Forelimb muscle (tissue), 1 donor: Measurements from ENCODE around the gene PHF21A. TPM values are rescaled to one million over a fixed set of nuclear protein-coding genes. Genes with fewer than 3 reads are reported as not detected.
A peak's percentile ranks its signal among the peaks of the same experiment; 100 is the strongest.
"Not testable (repeated sequence)": the region's sequence is repeated elsewhere in the genome, so short reads cannot be mapped to it uniquely, and the experiment has no call there.

ENCODE experiments used
- DNase-seq: peaks from one replicate; pipeline ENCODE4 v3.0.0-alpha.2; 2013; ENCODE audit warnings: low read depth
- polyA plus RNA-seq: library from polyadenylated mRNA; unstranded; fragments of 120-200 nt; gene quantifications from one replicate; pipeline ENCODE4 v1.2.1, GENCODE V29; 2013; ENCODE audit not compliant: insufficient read length

PHF21A gene
- polyA plus RNA-seq, 1 donor, result 35.7 TPM

DNA sequence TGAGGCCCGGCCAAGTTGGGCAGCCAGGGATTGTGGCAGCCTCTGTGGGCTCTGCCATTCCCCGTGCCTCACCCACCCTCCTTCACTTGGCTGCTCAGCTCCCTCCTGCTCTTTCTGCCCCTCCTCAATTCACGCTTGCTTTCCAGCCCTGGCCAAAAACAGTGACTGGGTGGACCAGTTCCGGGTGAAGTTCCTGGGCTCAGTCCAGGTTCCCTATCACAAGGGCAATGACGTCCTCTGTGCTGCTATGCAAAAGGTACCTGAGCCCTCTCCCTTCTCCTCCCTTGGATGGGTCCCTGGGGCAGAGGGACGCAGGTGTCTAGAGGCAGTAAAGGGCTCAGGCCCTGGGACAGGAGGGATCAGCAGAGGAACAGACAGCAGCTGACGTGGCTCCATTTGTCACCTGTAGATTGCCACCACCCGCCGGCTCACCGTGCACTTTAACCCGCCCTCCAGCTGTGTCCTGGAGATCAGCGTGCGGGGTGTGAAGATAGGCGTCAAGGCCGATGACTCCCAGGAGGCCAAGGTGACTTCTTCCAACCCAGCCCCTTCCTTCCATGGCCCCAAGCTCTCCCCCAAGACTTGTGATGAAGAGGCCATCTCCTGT lies 216.8 kb downstream of the PHF21A start:
- no peak for DNase-seq

DNA sequence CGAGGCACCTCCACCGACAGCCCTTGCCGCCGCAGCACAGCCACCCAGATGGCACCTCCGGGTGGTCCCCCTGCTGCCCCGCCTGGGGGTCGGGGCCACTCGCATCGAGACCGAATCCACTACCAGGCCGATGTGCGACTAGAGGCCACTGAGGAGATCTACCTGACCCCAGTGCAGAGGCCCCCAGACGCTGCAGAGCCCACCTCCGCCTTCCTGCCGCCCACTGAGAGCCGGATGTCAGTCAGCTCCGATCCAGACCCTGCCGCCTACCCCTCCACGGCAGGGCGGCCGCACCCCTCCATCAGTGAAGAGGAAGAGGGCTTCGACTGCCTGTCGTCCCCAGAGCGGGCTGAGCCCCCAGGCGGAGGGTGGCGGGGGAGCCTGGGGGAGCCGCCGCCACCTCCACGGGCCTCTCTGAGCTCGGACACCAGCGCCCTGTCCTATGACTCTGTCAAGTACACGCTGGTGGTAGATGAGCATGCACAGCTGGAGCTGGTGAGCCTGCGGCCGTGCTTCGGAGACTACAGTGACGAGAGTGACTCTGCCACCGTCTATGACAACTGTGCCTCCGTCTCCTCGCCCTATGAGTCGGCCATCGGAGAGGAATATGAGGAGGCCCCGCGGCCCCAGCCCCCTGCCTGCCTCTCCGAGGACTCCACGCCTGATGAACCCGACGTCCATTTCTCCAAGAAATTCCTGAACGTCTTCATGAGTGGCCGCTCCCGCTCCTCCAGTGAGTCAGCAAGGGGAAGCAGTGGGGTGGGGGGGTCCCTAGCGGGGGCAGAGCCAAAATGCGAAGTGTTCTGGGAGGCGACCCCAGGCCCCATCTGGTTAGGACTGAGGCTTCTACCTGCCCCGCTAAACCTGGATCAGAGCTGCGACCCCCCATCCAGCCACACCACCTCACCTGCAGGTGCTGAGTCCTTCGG lies 218.5 kb downstream of the PHF21A start:
- no peak for DNase-seq

DNA sequence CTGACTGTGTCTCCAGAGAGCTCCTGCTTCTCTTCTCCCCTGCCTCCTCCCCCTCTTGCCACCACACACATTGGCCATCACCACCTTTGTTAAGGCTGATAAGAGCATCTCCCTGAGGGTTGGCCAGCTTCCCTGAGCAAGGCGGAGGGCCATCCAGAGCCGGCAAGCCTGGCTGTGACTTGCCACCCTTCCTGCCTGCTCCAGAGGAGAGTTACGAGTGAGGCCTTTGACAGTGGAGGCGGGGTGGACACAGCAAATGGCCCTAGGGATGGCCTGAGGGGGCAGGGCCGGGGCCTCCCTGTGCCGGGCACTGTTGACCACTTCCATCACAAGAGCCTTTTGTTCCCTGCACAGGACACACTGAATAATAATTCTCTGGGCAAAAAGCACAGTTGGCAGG lies 219.6 kb downstream of the PHF21A start:
- DNase-seq, result no peak

DNA sequence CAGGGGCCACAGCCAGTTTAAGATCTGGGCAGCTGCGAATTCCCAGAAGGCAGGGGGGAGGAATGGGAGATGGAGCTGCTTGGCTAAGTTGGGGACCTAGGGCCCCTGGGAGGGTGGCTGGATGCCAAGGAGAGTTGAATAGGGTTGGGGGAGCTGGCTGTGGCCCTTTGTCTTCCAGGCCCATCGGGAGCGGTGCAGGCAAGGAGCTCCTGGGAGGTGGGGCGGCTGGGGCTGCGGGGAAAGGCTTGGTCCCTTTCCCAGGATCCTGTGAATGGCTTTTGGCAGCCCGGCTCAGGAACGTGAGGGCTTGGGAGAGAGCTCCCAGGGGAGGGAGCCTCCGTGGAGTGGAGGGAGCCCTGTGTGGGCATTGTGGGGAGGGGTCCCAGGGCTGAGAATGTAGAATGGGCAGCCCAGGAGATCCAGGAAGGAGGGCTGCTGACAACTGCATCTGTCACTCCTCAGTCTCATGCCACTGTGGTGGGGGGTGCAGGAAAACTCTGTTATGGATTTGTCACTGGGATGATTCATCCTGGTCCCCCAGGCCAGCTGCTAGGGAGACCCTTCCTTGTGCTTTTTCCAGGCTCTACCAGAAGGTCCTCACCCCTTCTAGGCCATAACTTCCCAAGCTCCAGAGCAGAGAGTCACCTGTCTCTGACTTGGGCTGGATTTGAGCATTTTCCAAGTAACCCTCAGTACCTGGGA lies 220.2 kb downstream of the PHF21A start:
- no peak for DNase-seq

DNA sequence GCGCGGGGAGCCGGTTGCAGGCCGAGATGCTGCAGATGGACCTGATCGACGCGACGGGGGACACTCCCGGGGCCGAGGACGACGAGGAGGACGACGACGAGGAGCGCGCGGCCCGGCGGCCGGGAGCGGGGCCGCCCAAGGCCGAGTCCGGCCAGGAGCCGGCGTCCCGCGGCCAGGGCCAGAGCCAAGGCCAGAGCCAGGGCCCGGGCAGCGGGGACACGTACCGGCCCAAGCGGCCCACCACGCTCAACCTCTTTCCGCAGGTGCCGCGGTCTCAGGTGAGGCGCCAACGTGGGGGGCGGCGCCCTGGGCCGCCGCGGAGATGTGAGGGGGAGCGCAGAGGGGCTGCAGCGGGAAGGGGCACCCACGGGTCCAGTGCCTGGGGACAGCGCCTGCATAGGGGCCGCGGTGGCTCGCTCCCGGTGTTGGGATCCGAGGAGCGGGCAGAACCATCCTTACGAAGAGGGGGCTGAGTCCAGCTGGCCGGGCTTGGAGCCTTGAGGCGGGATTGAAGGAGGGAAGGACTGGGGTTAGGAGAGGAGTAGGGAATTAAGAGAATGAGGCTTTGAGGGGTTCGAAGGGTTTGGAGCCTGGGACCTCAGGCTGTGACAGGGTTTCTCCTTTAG lies 221.0 kb downstream of the PHF21A start:
- DNase-seq, result not testable (repeated sequence)

DNA sequence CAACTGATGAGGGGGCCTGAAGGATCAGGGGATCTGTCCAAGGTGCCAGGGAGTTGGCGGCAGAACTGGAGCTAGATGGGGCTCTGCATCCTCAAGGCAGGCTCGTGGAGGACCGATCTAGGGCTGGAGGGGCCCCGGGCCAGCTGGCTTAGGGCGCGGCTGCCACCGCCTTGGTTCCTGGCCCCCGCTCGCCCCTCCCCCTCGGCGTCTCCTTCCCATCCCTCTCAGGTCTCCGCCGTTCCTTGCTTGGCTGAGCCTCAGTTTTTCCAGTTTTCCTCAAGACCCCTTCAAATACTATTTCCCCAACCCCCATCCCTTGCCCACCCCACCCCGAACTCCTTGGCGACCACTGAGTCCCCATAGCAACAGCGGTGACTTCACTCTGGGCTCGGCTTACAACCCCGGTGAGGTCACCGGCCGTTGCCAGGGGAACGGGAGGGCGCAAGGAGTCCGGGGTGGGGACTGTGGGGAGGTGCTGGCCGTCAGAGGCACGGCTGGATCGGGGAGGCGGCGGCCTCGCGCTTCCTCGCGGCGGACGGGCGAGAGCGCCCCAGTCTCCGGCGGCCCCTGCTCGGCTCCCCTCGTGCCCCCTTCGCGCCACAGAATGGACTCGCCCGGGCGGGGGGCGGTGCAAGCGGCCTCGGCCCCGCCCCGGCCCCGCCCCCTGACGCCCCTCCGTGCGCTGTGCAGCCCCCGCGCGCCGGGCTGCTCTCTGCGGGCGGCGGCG lies 221.6 kb downstream of the PHF21A start:
- DNase-seq, result peak; percentile 77

DNA sequence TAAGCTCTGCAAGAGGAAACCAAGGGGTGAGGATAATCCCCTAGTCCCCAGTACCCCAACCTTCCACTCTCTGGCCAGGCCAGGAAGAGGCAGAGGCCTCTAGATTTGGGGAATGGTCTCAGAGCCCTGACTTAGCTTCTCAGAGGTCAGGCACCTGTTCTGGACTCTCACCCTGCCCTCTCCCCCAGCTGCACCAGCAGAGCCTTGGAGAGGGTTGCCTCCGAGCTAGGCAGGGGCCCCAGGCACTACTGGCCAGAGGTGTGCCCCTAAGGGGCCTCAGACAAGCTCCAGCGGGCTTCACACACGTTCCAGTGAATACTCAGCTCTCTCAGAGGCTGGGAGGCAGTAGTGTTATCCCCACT lies 222.2 kb downstream of the PHF21A start:
- no peak for DNase-seq

DNA sequence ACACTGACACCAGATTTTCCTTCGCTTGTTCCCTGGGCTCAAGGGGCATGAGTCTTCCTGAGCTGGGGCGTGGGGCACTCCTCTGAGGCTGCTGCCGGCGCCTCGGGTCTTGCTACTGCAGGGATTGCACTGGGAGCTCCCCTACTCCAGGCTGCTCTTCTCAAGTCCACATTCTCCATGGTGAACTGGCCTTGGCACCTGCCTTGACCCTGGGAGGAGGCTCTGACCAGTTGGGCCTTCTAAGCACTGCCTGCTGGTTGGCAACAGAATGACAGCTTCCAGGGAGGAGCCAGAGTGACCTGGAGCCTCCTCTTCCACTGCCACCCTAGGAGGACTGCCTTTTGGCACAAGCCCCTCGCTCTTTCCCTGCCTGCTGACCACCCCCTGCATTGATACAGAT lies 223.7 kb downstream of the PHF21A start:
- no peak for DNase-seq

DNA sequence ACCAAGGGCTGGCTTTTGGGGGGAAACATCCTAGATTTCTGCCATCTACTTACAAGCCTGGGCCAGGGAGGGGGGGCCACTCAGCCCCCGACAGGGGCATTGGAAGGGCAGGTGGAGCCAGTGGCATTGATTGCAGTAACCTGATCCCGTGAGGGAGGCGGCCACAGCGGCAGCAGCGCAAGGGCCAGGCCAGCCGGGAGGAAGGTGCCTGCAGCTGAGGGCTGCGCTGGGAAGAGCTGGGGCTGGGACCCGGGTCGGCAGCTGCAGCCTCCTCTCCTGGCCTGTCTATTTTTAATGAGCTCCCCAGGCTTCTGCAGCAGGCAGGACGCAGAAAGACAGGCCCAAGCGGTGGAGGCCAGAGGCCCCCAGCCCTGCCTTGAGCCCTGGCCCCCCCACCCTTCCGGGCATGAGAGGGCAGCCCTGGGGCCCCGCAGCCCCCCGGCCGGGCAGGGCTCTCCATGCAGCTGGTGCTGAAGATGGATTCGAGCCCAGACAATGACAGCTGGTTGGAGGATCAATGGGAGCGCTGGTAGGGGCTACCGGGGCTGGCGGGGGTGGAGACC lies 224.8 kb downstream of the PHF21A start:
- DNase-seq, result no peak

DNA sequence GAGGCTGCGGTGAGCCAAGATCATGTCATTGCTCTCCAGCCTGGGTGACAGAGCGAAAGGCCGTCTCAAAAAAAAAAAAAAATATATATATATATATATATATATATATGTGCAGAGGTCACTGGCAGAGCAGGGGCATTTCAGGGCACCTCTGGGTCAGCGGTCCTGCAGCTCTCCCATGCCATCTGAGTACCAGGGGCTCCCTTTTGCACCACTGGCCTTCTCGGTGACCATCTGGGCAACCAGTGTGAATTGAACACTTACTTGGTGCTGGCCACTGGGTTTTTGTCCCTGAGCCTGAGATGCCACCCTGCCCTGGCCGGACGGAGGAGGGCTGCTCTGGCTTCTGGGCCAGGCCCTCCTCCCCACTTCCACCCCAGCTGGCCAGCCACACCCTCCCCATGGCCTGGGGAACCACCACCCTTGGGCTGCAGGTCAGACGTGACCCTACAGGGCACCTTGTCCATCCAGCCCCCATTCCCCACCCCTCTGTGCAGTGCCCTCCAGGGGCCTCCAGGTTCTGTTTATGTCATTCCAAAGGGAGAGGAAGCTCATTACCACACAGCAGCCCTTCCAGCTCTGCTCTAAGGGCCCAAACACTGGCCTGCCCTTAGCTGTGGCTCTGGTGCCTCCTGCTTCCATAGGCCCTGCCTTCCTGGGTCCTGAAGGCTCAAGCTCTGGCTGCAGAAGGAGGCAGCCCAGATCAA lies 225.5 kb downstream of the PHF21A start:
- no peak for DNase-seq

DNA sequence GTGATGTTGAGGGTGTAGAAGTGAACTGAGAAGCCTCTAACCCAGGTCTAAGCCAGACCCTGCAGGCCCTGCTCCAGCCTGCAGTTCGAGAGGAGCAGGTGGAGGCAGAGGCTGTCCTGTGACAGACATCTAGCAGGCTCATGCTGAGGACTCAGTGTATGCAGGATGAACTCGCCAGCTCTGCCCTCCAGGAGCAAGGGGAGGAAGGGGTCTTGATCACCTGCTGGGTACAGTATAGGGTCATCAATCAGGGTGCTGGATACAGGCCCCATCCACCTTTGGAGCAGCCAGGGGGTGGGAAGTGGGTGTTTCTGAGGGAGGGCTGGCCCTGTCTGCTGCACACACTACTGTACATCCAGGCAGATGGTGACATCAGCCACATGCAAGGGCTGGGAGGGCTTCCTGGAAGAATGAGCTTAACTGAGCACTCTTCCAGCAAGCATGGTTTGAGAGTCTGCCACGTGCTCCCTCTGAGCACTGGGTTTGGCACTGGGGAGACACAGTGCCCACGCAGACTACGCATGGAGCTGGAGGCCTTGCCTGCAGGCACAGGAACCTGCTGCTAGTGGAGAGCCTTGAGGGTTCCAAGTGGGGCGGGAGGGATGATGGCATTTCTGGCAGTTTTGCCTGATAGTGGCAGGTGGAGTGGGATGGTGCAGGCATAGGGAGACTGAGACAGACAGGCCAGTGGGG lies 226.6 kb downstream of the PHF21A start:
- no peak for DNase-seq

DNA sequence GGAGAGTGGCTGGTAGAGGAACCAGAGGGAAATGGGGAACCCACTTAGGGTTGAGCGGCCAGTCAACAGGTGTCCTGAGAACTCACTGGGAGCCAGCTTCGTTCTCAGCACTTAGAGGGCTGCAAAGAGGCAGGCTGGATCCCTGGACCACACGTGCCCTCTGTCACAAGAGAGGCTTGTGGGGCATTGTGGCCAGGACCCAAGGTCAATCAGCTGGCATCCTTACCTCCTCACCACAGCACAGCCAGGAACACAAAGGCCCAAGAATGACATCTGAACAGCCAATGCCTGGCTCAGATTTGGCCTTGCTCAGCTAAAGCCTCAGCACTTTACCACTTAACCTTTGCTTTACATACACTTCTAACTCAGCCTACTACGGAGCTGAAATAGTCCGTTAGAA lies 228.4 kb downstream of the PHF21A start:
- no peak for DNase-seq

DNA sequence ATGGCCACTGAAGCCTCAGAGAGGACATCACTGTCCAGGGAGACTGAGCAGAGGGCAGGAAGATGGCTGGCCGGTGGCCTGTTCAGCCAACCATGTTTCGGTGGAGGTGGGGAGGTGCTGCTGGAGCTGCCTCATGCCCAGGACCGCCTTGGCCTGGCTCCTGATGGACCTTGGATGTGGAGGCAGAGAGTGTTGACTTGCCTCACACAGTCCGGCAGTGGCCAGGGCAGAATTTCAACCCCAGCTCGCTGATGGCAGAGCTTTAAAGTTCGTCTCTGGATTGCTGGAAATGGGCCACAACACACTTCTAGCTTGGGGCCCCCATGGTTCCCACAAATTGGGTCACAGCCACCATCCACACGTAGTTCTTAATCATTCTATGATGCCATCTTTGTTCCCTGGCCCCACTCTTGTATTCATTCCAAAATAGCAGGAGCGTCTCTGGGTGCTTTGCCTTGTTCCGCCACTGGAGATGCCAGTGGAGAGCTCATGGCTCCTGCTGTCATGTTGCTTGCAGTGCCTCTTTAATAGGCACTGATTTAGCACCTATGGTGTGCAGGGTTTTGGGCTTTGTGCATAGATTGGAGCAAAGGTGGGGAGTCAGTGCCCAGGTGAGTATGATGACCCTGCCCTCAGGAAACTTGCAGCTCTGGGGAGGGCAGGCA lies 230.2 kb downstream of the PHF21A start:
- no peak for DNase-seq

DNA sequence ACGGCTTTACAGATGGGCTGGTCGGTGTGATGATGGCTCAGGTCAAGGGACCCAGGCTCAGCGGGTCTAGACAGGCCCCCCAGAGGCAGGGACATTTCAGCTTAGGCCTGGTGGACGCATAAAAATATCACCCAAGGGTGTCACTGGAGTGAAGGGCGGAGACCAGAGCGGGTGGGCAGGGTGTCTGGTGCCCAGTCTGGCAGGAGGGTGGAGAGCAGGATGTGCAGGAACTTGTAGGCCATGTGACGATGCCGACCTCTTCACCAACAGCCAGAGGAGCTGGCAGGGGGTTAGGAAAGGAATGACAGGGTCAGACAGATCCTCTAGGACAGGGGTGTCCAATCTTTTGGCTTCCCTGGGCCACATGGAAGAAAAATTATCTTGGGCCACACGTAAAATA lies 231.3 kb downstream of the PHF21A start:
- no peak for DNase-seq

DNA sequence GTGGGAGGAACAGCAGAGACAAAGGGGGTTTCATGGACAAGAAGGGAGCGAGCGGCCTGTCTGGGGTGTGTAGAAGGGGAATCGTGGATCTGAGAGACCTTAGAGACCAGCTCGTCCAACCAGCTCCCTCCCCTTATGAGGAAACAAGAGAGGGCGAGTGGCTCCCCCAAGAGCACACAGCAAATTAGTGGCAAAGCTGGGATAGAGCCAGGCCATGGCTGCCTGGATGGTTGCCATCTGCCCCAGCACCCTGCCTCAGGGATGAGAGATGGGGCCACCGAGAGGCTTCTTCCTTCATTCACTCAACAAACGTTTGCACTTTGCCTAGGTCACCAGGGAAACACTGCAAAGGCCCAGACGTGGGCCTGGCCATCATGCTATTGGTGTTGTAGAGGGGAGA lies 231.7 kb downstream of the PHF21A start:
- DNase-seq, result no peak

DNA sequence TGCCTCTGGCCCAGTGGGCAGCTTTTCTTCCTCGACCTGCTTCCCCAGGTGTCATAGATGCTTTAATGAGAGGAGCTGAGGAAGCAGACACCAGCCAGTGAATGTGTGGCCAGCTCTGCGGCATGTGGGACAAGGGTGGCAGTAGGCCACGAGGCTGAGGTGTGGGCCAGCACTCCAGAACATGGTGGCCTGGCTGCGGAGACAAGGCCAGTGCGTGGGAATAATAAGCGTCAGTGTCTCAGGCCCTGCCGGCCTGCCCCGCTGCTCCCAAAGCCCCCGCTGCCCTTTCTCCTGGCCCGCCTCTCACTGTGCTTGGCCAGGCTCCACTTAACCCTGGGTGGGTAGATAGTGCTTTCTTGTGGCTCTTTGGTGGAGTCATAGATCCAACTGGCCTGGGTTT lies 233.7 kb downstream of the PHF21A start:
- no peak for DNase-seq

DNA sequence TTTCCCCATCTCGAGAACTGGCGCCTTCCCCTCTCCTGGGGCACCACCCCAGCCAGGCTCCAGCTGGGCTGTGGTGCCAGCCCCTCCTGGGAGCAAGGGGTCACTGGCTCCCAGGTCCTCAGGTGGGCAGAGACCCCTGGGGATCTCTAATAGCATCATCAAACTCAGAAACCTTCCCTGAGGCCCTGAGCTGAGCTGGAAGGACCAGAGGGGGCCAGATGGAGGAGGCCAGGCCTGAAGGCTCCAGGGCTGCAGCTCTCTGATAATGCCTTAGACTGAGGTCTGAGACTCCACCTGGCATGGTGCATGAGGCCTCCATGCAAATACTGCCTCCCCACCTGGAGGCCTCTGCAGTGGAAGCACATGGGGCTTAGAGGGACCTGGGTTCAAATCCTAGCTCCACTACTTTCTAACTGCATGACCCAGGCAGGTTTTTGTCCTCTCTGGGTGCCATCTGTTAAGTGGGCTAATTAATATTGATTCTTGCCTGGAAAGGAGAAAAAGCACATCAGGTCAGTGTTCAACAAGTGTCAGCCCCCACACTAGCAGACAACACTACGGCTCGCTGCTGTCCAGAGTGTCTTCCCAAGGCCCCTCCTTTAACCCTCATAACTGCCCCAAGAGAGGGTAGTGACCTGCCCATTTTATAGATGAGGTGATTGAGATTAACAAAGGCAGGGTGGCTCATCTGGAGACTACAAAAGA lies 234.3 kb downstream of the PHF21A start:
- DNase-seq, result no peak

DNA sequence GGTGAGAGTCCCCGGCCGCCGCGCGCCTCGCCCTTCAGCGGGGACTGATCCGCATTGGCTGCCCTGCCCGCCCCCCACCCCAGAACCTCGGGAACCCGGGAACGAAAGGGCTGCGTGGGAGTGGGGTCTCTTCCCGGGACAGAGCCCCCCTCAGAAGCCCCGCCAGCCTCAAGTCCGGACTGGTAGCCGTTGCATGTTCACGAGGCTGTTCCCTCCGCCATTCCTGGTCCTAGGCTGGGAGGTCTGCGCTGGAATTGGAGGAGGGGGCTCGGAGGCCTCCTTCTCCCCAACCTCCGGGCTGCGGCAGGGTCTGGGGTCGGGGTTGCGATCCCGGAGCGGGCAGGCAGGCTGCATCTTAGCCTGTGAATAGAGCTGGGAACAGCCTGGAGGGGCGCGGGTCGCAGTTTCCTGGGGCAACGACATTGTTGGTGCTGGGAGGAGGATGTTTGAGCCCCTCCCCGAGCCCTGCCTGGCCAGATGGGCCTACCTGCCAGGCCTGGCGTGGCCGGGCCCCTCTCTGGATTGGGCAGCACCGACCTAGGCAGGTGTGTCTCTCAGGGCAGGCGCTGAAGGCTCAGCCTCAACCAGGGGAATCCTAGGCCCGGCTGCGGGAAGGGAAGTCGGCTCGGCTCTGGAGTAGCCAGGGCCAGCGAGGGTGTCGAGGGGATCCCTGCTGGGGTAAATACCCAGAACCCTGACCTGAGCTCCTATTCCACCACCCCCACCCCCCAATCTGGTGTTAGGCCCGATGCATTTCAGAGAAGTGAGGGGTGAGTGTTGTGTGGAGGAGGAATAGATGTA lies 235.1 kb downstream of the PHF21A start:
- no peak for DNase-seq
